Posterior cingulate gyrus (tissue), 11 donors: ENCODE results near the gene FADS3.

Source experiments
- DNase-seq, 10 donors: peaks; one replicate each; pipeline versions ENCODE4 v3.0.0 to v3.0.0-alpha.2; 2020 to 2021; ENCODE audit warnings: mixed read lengths in 3 of 10
- intact Hi-C: fragments of 100-400 bp; cut with DNase I; formaldehyde crosslinking; loops from one replicate; pipeline ENCODE4 v1.15.1; 2023

The FADS3 gene

DNA sequence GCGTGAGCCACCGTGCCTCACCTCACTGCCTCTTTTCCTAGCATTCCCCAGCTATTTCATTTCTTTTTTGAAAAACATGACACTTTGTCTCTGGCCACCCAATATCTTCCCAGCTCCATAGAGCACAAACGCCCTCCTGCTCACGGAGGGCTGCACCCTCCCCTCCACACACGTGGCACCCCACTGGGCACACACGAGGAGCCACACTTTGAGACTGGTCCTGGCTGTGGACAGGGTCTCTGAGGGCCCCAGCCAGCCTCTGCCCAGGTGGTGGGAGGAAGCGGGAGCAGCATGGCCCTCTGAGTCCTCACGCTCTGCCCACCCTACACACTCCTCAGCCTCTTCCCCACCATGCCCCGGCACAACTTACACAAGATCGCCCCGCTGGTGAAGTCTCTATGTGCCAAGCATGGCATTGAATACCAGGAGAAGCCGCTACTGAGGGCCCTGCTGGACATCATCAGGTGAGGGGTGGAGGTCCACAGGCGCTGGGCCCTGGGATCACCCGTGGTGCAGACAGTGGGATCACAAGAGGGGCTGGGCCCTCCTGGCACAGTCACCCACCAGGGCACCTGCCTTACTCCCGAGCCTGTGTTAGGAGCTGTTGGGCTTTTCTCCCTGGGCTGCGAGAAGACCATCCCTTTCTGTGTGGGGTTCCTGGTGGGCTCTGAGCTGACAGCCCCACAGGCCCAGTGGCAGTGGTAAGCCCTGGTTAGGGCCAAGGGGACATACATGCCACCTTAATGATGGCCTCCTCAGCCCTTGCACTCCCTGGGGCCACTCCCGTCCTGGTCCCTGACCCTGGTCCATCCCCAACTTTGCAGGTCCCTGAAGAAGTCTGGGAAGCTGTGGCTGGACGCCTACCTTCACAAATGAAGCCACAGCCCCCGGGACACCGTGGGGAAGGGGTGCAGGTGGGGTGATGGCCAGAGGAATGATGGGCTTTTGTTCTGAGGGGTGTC lies 26.2 kb downstream of the FADS3 start:
- intact Hi-C loops, result no loop called here
- DNase-seq, result peak in 1 of 10 donors; percentile 72

DNA sequence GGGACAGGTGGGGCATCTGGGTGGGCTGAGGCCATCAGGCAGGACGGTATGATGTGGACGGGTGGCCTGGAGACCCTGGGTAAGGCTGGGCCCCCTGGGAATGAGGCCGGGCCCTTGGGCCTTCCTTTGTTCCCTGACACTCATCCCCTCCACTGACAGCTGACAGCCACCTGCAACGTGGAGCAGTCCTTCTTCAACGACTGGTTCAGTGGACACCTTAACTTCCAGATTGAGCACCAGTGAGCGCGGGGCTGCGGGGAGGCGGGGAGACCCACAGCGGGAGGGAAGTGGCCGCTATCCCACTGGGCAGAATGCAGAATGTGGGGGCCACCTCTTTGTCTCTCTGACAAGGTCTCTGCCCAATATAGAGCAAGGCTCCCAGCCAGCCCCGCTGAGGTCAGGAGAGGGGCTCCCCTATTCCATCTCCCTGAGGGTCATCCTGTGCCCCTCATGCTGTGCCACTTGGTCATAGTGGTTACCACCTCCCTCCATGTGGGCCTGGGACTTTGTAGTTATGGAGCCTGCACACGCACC lies 27.7 kb downstream of the FADS3 start:
- peak in 1 of 10 donors; percentile 81 for DNase-seq
- intact Hi-C loops, result no loop called here

DNA sequence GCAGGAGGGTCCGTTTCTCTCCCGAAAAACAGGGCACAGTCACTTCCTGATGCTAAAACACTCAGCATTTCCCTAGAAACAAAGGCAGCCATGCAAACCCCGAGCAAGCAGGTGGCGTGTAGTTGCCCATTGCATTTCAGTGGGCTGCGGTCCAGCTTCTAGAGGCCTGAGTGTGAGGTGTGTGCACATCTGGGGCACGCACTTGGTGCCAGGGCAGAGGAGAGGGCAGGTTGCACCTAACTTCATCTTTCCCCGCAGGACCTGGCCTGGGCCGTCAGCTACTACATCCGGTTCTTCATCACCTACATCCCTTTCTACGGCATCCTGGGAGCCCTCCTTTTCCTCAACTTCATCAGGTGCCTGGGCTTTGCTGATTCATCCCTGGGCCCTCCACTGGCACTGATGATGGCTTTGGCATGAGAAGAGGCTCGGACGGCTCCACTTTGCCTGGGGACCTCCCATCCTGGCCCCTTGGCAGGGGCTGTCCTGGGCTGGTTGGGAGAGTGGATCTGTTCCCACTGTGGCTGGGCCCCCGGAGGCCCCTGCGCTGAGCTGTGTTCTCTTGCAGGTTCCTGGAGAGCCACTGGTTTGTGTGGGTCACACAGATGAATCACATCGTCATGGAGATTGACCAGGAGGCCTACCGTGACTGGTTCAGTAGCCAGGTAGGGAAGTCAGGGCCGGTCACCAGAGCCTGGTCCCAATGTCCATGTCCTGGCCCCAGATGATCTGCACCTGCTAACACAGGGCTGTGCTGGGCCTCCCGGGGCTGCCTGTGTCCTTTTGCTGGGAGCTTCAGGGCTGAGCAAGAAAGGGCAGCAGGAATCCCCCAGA lies 28.4 kb downstream of the FADS3 start:
- DNase-seq, result peak in 2 of 10 donors; percentile 71 to 72
- intact Hi-C loops, result no loop called here

DNA sequence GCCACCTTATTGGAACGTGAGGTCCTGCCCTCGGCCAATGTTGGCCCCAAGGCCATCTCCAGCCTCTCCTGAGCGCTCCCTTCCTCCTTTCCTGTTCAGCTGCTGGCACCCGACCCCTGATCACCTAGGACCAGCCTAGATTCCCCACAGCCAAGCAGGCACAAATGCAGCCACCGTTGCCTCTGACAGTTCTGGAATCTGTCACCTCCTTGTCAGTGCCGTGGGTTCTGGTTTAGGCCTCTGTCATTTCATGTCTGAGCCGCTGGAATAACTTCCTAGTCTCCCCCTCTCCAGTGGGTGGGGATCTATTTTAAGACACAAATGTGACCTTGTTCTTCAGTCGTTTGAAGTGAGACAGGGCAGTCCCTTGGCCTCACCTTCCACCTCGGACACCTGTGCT lies 29.7 kb downstream of the FADS3 start:
- intact Hi-C loops, result no loop called here
- DNase-seq, result no peak

DNA sequence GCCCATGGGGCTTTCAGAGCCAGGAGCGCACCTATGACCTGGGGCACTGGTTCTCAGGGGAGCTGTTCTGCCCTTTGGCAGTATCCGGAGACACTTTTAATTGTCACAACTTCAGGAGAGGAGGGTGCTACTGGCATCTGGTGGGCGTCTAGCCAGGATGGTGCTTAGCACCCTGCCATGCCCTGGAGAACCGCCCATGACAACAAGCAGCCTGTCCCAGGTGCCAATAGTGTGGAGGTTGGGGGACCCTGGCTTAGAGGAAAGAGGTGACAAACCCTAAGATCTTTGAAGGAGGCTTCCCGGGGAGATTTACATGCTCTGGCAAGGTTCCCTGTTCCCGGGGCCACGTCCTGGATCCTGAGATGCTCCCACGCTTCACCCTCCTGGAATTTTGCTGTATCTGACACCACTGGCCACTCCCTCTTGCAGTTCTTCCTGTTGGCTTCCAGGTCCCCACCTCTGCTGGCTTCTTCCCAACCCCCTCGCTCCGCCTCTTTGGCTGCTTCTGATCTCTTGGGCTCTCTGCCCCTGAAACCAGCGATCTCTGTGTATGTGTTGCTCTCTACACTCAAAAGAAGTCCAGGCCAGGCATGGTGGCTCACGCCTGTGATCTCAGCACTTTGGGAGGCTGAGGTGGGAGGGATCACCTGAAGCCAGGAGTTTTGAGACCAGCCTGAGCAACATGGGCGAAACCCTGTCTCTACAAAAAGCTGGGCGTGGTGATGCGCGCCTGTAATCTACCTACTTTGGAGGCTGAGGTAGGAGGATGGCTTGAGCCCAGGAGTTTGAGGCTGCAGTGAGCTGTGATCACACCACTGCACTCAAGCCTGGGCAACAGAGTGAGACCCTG lies 31.1 kb downstream of the FADS3 start:
- no peak for DNase-seq
- intact Hi-C loops, result no loop called here

DNA sequence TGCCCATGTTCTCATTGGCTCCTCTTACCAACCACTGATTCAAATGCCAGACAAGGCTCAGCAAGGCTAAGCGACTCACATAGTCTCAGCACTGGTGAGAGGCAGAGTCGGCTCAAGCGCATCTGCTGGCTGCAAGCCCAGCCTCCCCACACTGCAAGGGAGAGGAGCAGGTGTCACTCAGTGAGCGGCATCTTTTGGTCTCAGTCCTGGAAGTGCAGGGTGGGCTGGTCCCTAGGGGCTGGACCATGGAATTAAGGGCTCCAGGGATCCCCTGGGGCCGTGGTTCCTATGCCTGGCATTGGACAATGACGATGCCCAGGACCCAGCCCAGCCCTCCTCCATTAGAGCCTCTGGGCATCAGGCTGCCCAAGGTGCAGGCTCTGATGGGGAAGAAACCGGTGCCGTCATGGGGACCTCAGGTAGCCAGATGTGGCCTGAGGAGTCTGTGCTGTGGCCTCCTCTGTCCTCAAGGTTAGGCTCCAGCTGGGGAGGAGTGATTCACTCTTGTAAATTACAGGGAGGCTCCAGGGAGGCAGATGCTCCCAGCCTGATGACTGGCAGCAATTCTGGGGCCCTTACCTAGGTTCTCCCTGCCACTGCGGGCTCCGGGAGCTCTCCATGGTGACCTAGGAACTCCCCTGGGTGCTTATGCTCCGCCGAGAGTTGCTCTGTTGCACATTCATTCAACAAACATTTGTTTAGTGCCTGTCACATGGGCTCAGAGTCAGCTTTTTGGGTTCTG lies 35.2 kb downstream of the FADS3 start:
- peak in 1 of 10 donors; percentile 64 for DNase-seq
- intact Hi-C loops, result no loop called here

DNA sequence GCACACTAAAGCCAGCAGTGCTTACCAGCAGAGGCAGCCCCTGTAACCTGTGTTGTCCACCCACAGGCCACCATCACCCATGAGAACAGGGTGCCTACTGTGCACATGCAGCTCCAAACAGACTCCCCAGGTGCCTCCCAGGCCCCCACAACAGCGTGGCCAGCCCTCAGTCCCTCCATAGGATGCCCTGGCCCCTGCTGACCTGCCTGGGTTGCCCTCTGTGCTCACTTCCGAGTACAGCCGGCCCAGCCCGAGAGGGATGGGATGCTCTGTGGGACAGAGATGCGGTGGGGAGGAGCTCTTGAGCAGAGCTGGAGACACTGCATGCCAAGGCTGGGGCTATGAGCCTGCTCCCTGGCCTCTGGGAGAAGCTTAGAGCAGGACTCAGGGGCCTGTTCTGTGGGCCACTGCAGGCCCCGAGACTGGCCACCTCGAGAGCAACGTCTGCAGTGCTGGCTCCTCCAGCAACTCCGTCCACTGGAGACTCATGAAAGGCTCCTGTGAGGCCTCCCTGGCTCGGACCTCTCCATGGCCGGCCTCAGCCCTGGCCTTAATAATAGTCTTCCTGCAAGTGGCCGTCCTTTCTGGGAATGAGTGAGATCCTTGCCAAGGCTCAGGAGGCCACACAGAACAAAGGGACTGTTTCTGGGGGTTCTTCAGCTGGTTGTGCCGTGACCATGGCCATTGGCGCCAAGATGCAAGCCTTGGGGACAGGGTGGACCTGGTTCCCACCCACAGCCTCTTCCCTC lies 36.2 kb downstream of the FADS3 start:
- intact Hi-C loops, result loop anchor here (5.0 kb wide), 1 partner anchor 53 kb away; no protein-coding TSS in a partner anchor
- peak in 2 of 10 donors; percentile 40 to 83 for DNase-seq

DNA sequence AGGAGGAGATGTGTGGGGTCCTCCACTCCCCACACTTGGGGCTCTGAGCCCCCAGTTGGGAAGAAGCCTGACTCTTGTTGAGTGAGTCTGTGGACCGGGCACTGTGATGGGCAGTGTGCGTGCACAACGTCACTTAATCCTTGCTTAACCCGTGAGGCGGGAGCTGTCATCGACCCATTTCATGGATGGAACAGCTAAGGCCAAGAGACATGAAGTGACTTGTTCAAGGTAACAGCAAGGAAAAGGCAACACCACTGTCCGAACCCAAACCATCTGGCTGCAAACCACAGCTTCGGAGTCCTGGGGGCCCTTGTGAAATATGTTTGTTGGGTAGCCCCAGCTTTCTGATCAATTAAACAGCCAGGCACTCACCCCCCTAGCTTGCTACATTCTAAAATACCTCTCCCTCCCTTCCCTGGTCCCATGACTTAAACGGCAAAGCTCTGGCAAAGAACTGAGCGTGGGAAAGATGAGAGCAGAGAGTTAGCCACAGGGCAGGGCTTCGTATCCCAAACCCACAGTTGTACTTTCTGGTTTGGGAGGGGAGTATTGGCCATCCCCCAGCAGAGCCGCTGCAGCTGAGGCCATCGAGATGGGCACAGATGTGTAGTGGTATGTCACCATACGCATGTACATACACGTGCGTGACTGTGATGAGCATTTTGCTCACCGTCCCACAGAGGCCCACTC lies 37.0 kb downstream of the FADS3 start:
- intact Hi-C loops, result loop anchor here (5.0 kb wide), 1 partner anchor 52 kb away; no protein-coding TSS in a partner anchor
- DNase-seq, result peak in 1 of 10 donors; percentile 24

DNA sequence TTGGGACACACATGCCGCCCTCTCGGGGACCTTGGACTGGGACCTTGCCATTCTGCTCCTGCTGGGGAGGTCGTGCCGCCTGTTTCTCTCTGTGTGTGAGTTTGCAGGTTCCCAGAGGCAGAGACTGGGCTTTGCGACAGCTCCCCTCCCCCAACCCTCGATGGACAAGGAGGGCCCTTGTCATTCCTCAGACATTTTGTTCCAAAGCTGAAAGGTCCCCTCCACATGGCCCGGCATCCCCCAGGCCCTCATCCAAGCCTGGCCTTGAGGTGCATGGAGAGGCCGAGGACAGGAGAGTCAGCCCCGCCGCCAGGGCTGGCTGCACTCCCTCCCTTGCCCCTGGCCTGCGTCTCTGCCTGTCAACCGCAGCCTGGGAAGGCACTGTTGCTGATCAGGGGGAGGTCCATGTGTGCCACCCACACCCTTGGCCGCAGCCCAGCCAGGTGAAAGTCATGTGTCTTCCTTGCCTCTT lies 37.6 kb downstream of the FADS3 start:
- peak in 8 of 10 donors; percentile 36 to 89 (median 61) for DNase-seq

DNA sequence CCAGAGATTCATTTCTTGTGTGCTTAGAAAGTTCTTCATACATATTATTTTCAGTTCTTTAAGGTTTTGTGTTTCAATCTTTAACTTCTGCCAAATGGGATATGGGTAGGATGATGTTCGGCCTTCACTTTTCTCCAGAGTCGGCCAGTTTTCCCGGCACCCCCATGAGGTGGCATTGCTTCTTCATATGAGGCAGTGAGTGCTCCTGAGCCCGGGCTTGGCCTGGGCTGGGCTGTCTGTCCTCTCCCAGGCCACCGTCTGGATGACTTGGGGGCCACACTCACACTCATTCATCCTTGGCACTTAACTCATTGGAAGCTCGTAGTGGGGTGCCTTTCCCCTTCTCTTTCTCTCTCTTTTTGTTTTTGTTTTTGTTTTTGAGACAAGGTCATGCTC lies 39.4 kb downstream of the FADS3 start:
- DNase-seq, result peak in 1 of 10 donors; percentile 64
- intact Hi-C loops, result loop anchor here (5.0 kb wide), 1 partner anchor 50 kb away; no protein-coding TSS in a partner anchor

More for the DNA sequence above, 37.6 kb downstream of the FADS3 start:
- intact Hi-C loops, result loop anchor here (5.0 kb wide), 1 partner anchor 51 kb away; no protein-coding TSS in a partner anchor

DNA sequence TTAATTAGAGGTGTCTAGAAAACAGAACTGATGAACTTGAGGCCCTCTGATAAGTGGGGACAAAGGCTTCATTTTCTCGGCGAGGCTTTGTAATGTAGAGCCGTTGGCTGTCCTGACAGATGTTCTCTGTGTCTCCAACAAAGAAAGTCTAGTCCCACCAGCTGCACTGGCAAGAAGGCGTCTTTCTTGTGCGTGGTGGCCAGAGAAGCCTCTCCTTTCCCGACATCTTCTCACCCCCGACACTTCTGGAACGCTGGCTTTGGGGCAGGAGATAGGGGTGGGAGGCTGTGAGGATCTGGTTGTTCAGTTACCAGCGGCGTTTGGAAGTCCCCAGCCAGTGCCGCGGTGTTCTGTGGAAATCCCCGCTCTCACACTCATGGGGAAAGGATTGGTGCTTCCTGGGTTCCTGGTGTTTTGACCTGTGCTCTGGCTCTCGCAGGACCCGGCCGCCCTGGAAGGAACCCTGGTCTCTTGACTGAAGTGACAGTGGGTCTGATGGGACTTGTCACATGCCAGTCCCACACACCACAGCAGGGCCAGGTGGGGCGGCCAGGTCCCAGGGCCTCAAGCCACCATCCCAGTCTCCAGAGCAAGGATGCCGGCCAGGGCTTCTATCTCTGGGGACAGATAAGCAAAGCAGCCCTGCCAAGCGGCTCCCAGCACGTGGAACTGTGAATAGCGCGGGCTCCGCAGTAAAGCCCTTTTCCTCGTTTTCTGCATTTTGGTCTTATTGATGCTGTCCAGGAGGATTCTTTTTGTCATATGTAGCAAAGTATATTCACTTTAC lies 40.0 kb downstream of the FADS3 start:
- intact Hi-C loops, result loop anchor here (5.0 kb wide), 1 partner anchor 49 kb away; no protein-coding TSS in a partner anchor
- DNase-seq, result peak in 2 of 10 donors; percentile 39 to 78

DNA sequence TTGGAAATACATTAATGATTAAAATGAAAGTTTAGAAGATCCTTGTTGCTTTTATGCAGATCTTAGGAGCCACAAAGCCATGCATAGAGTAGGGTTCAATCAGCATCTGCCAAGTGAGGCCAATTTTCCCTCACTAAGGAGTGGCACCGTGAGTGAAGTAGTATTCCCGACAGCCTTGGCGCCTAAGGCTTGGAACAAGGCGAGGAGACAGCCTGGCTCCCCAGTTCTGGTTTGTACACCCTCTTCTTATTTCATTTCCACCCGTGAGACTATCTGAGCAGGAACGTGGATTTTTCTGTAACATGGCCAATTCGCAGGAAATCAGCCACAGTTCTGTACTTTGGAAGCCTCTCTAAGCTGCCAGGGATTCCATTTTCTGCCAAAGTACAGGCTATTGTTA lies 40.7 kb downstream of the FADS3 start:
- DNase-seq, result no peak

DNA sequence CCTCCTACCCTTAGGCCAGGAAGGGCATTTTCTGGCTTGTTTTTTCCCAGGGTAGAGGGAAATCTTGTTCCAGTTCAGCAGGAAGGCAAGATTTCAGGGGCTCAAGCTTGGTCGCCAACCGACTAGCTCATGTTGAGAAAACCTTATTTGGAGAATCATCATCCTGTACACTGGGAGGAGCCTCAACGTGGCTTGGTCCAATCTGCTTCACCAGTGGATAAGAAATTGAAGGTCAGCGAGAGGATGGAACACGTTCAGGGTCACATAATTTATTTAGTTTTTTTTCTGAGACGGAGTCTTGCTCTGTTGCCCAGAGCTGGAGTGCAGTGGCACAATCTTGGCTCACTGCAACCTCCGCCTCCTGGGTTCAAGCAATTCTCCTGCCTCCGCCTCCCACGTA lies 42.7 kb downstream of the FADS3 start:
- DNase-seq, result peak in 1 of 10 donors; percentile 9
- intact Hi-C loops, result no loop called here

More for the DNA sequence above, 40.7 kb downstream of the FADS3 start:
- intact Hi-C loops, result loop anchor here (5.0 kb wide), 1 partner anchor 48 kb away; no protein-coding TSS in a partner anchor

DNA sequence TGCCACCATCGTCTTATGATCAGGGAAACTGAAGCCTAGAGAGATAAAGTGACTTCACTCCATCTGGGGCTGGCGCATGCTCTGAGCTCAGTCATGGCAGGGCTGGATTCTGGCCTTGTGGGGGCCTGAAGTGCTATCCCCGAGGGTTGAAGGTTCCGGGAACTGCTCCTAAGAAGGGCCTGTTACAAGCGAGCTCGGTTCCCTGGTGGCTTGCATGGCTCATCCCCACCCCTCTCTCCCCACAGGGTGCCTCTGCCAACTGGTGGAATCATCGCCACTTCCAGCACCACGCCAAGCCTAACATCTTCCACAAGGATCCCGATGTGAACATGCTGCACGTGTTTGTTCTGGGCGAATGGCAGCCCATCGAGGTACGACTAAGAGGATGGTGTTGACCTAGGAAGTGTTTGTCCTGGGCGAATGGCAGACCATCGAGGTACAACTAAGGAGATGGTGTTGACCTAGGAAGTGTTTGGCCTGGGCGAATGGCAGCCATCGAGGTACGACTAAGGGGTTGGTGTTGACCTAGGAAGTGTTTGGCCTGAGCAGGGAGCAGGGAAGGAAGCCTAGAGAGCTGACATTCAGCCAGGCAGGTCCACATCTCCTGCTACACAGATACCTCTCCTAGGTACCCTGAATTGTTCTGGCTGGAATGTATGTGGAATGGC lies 43.3 kb downstream of the FADS3 start:
- DNase-seq, result peak in 2 of 10 donors; percentile 26 to 58
- intact Hi-C loops, result no loop called here

DNA sequence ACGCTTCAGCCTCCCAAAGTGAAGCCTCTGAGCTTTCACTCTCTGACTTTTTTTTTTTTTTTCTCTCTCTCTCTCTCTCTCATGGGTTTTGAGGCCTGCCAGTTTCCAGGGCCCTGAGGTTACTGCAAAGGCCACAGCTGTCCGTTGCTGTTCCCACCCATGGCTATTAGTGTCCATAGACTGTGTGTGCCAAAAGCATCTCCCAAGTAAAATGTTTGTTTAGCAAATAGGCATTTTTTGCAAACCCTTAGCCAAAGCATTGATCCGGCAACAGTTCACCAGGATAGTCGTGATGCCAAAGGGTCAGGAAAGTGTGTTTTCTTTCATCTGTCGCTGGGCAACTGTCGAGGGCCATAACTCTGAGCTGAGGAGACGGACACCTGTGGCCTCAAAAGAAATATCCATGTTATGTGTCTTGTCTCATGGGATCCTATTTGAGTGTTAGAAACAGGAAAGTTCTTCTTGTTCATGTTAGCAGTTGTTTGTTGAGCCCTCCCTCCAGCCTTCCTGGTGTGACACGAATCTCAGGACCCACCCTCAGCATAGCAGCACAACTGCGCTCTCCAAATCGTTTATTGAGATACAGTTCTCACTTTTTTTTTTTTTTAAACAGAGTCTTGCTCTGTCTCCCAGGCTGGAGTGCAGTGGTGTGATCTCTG lies 44.9 kb downstream of the FADS3 start:
- intact Hi-C loops, result no loop called here
- peak in 2 of 10 donors; percentile 12 to 24 for DNase-seq
